Subcutaneous adipose tissue (tissue), 4 donors: ENCODE measurements around the gene MAP3K10. TPM values are rescaled to one million over a fixed set of nuclear protein-coding genes. Genes with fewer than 3 reads are reported as not detected.

Source experiments
- CTCF ChIP-seq: fragments of 450-650 bp; IDR thresholded peaks from one replicate; pipeline ENCODE4 v1.5.1; 2016; ENCODE audit warnings: low read depth, mild to moderate bottlenecking, control low read depth, antibody characterized with exemption, moderate library complexity
- total RNA-seq, 4 donors: library from RNA; depleted of rRNA; stranded (reverse); fragments of >200 nt; gene quantifications; one replicate each; pipeline ENCODE4 v1.1.0, GENCODE V29; 2016

Gene MAP3K10
- total RNA-seq: 10 to 100 TPM in 1 of 4 donors, 1 to 10 TPM in 3; 1.5 to 13.9 (median 4.1) TPM

GRCh38 chr19:40190891-40191835 lies at the start of gene MAP3K10:
Gene MAP3K10 (plus strand): TSS chr19:40191426. CDS start chr19:40192032, 606 bp downstream.
- no peak for TF ChIP-seq CTCF

- no peak for TF ChIP-seq CTCF
Measured at GRCh38 chr19:40141551-40141950, 49.7 kb upstream of the MAP3K10 start.

- TF ChIP-seq CTCF: no peak
Measured at GRCh38 chr19:40143612-40144011, 47.6 kb upstream of the MAP3K10 start.

GRCh38 chr19:40144151-40144550 lies 47.1 kb upstream of the MAP3K10 start:
- no peak for TF ChIP-seq CTCF

- TF ChIP-seq CTCF: no peak
Measured at GRCh38 chr19:40144947-40145748, 46.1 kb upstream of the MAP3K10 start.

- no peak for TF ChIP-seq CTCF
Measured at GRCh38 chr19:40147338-40147692, 43.9 kb upstream of the MAP3K10 start.

- no peak for TF ChIP-seq CTCF
Measured at GRCh38 chr19:40147693-40148347, 43.4 kb upstream of the MAP3K10 start.
